H9 (cell line): ENCODE measurements around the gene PUM1. TPM values are rescaled to one million over a fixed set of nuclear protein-coding genes. Genes with fewer than 3 reads are reported as not detected.

Source experiments
- DNase-seq: peaks from one replicate; pipeline ENCODE4 v3.0.0-alpha.2; 2017
- H2AFZ ChIP-seq: one replicate; pipeline ENCODE4 v1.6.1; 2013; ENCODE audit warnings: mild to moderate bottlenecking, low read length, control low read depth, moderate library complexity
- H2AK5ac ChIP-seq: 2 replicates; pipeline ENCODE4 v1.6.1; 2013; ENCODE audit warnings: low read length, control low read depth, mixed read lengths; ENCODE audit not compliant: insufficient read length
- H2BK120ac ChIP-seq: one replicate; pipeline ENCODE4 v1.6.1; 2013; ENCODE audit warnings: low read depth, mild to moderate bottlenecking, low read length, control low read depth, inconsistent platforms; ENCODE audit not compliant: poor library complexity, severe bottlenecking
- H2BK12ac ChIP-seq: 2 replicates; pipeline ENCODE4 v1.6.1; 2013; ENCODE audit warnings: low read length, control low read depth, mixed read lengths, low read depth; ENCODE audit not compliant: insufficient read length
- H2BK15ac ChIP-seq: 2 replicates; pipeline ENCODE4 v1.6.1; 2013; ENCODE audit warnings: low read depth, low read length, control low read depth
- H2BK20ac ChIP-seq: one replicate; pipeline ENCODE4 v1.6.1; 2013; ENCODE audit warnings: low read depth, mild to moderate bottlenecking, low read length, control low read depth, inconsistent platforms; ENCODE audit not compliant: poor library complexity, severe bottlenecking
- H2BK5ac ChIP-seq: 2 replicates; pipeline ENCODE4 v1.6.1; 2013; ENCODE audit warnings: low read length, control low read depth, mixed read lengths; ENCODE audit not compliant: insufficient read length
- H3K14ac ChIP-seq: 2 replicates; pipeline ENCODE4 v1.6.1; 2013; ENCODE audit warnings: low read length, control low read depth; ENCODE audit not compliant: insufficient read depth
- H3K18ac ChIP-seq: 2 replicates; pipeline ENCODE4 v1.6.1; 2013; ENCODE audit warnings: low read depth, mild to moderate bottlenecking, mixed read lengths, low read length, control low read depth; ENCODE audit not compliant: insufficient read length
- H3K23ac ChIP-seq: 2 replicates; pipeline ENCODE4 v1.6.1; 2013; ENCODE audit warnings: low read length, control low read depth, mixed read lengths, low read depth; ENCODE audit not compliant: insufficient read length
- H3K23me2 ChIP-seq: 2 replicates; pipeline ENCODE4 v1.6.1; 2013; ENCODE audit warnings: low read depth, mild to moderate bottlenecking, mixed read lengths, low read length, control low read depth; ENCODE audit not compliant: insufficient read length, poor library complexity, severe bottlenecking
- H3K27ac ChIP-seq: 2 replicates; pipeline ENCODE4 v1.5.1; 2013; ENCODE audit warnings: low read length, control low read depth, mixed read lengths, low read depth; ENCODE audit not compliant: insufficient read length
- H3K27me3 ChIP-seq: 2 replicates; pipeline ENCODE4 v1.6.1; 2013; ENCODE audit warnings: low read length, control low read depth, inconsistent platforms; ENCODE audit not compliant: insufficient read depth
- H3K4ac ChIP-seq: 2 replicates; pipeline ENCODE4 v1.6.1; 2013; ENCODE audit warnings: low read depth, mild to moderate bottlenecking, control low read depth, inconsistent platforms, low read length, moderate library complexity
- H3K4me1 ChIP-seq: 2 replicates; pipeline ENCODE4 v1.6.1; 2013; ENCODE audit warnings: low read length, control low read depth, inconsistent platforms; ENCODE audit not compliant: insufficient read depth
- H3K4me2 ChIP-seq: 2 replicates; pipeline ENCODE4 v1.6.1; 2013; ENCODE audit warnings: low read length, control low read depth, mixed read lengths; ENCODE audit not compliant: insufficient read length, insufficient read depth
- H3K56ac ChIP-seq: 2 replicates; pipeline ENCODE4 v1.6.1; 2013; ENCODE audit warnings: low read depth, mild to moderate bottlenecking, mixed read lengths, low read length, control low read depth; ENCODE audit not compliant: insufficient read length
- H3K79me1 ChIP-seq: 2 replicates; pipeline ENCODE4 v1.6.1; 2013; ENCODE audit warnings: low read depth, mild to moderate bottlenecking, moderate library complexity, low read length, control low read depth, inconsistent platforms; ENCODE audit not compliant: insufficient read depth, poor library complexity, severe bottlenecking
- H3K79me2 ChIP-seq: 2 replicates; pipeline ENCODE4 v1.6.1; 2013; ENCODE audit warnings: low read length, control low read depth, inconsistent platforms; ENCODE audit not compliant: insufficient read depth
- H3K9ac ChIP-seq: 2 replicates; pipeline ENCODE4 v1.6.1; 2013; ENCODE audit warnings: low read length, control low read depth, mixed read lengths; ENCODE audit not compliant: insufficient read length; ENCODE audit errors: extremely low read depth
- H3K9me3 ChIP-seq: one replicate; pipeline ENCODE4 v1.6.1; 2013; ENCODE audit warnings: low read depth, low read length, inconsistent platforms; ENCODE audit not compliant: control insufficient read depth
- H3T11ph ChIP-seq: one replicate; pipeline ENCODE4 v1.6.1; 2013; ENCODE audit warnings: mild to moderate bottlenecking, low read length, control low read depth, inconsistent platforms
- H4K20me1 ChIP-seq: one replicate; pipeline ENCODE4 v1.6.1; 2013; ENCODE audit not compliant: control insufficient read depth, insufficient read length, insufficient read depth
- H4K5ac ChIP-seq: 2 replicates; pipeline ENCODE4 v1.6.1; 2013; ENCODE audit warnings: low read depth, mild to moderate bottlenecking, mixed read lengths, low read length, control low read depth; ENCODE audit not compliant: insufficient read length
- H4K8ac ChIP-seq: replicated peaks from 2 replicates; pipeline ENCODE4 v1.6.1; 2013; ENCODE audit warnings: low read length, control low read depth, mixed read lengths, low read depth; ENCODE audit not compliant: insufficient read length
- H4K91ac ChIP-seq: 2 replicates; pipeline ENCODE4 v1.6.1; 2013; ENCODE audit warnings: low read depth, mild to moderate bottlenecking, moderate library complexity, mixed read lengths, low read length, control low read depth; ENCODE audit not compliant: insufficient read length
- H3K27ac Mint-ChIP-seq, 3 experiments: 2 replicates in 2 of 3; 3 replicates in 1 of 3; pipeline ENCODE4 v1.8.0; 2020 to 2021; ENCODE audit warnings: mixed read lengths in 3 of 3, mild to moderate bottlenecking in 1 of 3, moderate library complexity in 1 of 3
- H3K27me3 Mint-ChIP-seq: 2 replicates; pipeline ENCODE4 v1.8.0; 2021; ENCODE audit warnings: low read depth, mild to moderate bottlenecking, moderate library complexity, mixed read lengths
- H3K36me3 Mint-ChIP-seq, 3 experiments: 2 replicates in 2 of 3; 3 replicates in 1 of 3; pipeline ENCODE4 v1.8.0; 2020 to 2021; ENCODE audit warnings: low read depth in 3 of 3, mixed read lengths in 3 of 3; ENCODE audit not compliant: insufficient read depth in 1 of 3
- H3K4me1 Mint-ChIP-seq, 2 experiments: 2 replicates each; pipeline ENCODE4 v1.8.0; 2020; ENCODE audit warnings: mixed read lengths in 2 of 2
- H3K4me3 Mint-ChIP-seq, 2 experiments: 2 replicates in 1 of 2; 3 replicates in 1 of 2; pipeline ENCODE4 v1.8.0; 2020 to 2021; ENCODE audit warnings: mild to moderate bottlenecking in 2 of 2, mixed read lengths in 2 of 2, moderate library complexity in 1 of 2
- H3K9me3 Mint-ChIP-seq, 2 experiments: 2 replicates in 1 of 2; 3 replicates in 1 of 2; pipeline ENCODE4 v1.8.0; 2020; ENCODE audit warnings: mild to moderate bottlenecking in 2 of 2, mixed read lengths in 2 of 2, moderate library complexity in 1 of 2
- total RNA-seq: library from RNA; stranded (reverse); gene quantifications from 2 replicates; pipeline ENCODE4 v1.2.1, GENCODE V29; 2021
- TF ChIP-seq, protein P1 (sequence below): fragments of 200-600 bp; sonication (generic); conservative IDR thresholded peaks from 3 replicates; pipeline ENCODE4 v1.8.0; 2021; ENCODE audit warnings: antibody characterized with exemption, mild to moderate bottlenecking

The PUM1 gene
- total RNA-seq, 1 experiment from 2014 or later, result 164 TPM

DNA sequence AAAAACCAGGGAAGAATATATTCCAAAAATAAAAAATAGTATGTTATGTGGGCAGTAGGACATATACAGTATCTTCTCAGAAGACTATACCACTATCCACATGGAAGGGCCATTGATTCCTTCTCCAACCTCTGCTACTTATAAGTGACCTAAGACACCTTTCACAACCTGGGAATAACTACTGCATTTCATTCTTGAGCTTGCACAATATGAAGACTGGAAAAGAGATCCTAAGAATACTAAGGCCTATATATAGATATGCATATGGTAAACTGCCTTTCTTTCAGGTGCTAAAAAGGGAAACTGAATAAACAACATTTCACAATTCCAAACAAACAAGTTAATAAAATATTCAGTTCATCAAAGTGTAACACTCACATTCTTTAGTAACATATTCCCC lies 125.0 kb downstream of the PUM1 start:
- Histone ChIP-seq H3K23me2 (no peaks in the 10 kb centered on the region), H4K91ac (no peak overlapping the region), H4K8ac (no peak overlapping the region), H3K27ac (no peak overlapping the region), H2AFZ (no peak overlapping the region), H3K4me1 (no peaks in the 10 kb centered on the region), H2BK20ac (no peak overlapping the region), H3K79me2 (no peaks in the 10 kb centered on the region), H3K14ac (no peak overlapping the region), H2BK12ac (no peak overlapping the region), H3K4ac (no peak overlapping the region), H3K18ac (no peak overlapping the region), H3K27me3 (no peaks in the 10 kb centered on the region), H3T11ph (no peak overlapping the region), H4K5ac (no peak overlapping the region), H2BK5ac (no peak overlapping the region), H2BK120ac (no peak overlapping the region), H3K4me2 (no peak overlapping the region), H2BK15ac (no peak overlapping the region), H3K79me1 (no peaks in the 10 kb centered on the region), H3K23ac (no peak overlapping the region), H3K56ac (no peak overlapping the region), H4K20me1 (no peaks in the 10 kb centered on the region), H2AK5ac (no peak overlapping the region), H3K9ac (no peak overlapping the region), H3K9me3 (no peaks in the 10 kb centered on the region)
- Mint-ChIP-seq H3K27ac (no peak overlapping the region), H3K4me3 (no peak overlapping the region), H3K9me3 (no peaks in the 10 kb centered on the region), H3K36me3 (peaks cover 62 to 86% (median 82%) of the 10 kb centered on the region in 3 experiments; a peak in 6 of 7 replicates), H3K27me3 (no peaks in the 10 kb centered on the region), H3K4me1 (no peaks in the 10 kb centered on the region)
- TF ChIP-seq, protein P1, sequence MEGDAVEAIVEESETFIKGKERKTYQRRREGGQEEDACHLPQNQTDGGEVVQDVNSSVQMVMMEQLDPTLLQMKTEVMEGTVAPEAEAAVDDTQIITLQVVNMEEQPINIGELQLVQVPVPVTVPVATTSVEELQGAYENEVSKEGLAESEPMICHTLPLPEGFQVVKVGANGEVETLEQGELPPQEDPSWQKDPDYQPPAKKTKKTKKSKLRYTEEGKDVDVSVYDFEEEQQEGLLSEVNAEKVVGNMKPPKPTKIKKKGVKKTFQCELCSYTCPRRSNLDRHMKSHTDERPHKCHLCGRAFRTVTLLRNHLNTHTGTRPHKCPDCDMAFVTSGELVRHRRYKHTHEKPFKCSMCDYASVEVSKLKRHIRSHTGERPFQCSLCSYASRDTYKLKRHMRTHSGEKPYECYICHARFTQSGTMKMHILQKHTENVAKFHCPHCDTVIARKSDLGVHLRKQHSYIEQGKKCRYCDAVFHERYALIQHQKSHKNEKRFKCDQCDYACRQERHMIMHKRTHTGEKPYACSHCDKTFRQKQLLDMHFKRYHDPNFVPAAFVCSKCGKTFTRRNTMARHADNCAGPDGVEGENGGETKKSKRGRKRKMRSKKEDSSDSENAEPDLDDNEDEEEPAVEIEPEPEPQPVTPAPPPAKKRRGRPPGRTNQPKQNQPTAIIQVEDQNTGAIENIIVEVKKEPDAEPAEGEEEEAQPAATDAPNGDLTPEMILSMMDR, result no peak
- DNase-seq, result no peak
